COLO829 (cell line): ENCODE measurements around the gene SLC26A5.
"Not testable (repeated sequence)": the region's sequence is repeated elsewhere in the genome, so short reads cannot be mapped to it uniquely, and the experiment has no call there.

Experiments used
- DNase-seq: peaks from one replicate; pipeline ENCODE4 v3.0.0; 2012; ENCODE audit warnings: low spot score

Gene SLC26A5

GRCh38 chr7:103405789-103406613 lies 40.0 kb downstream of the SLC26A5 start:
- not testable (repeated sequence) for DNase-seq

- not testable (repeated sequence) for DNase-seq
Measured at GRCh38 chr7:103399687-103400086, 46.3 kb downstream of the SLC26A5 start.

- DNase-seq = no peak
Measured at GRCh38 chr7:103398483-103399127, 47.4 kb downstream of the SLC26A5 start.

- no peak for DNase-seq
Measured at GRCh38 chr7:103396471-103396870, 49.5 kb downstream of the SLC26A5 start.

- DNase-seq = no peak
Measured at GRCh38 chr7:103395071-103395470, 50.9 kb downstream of the SLC26A5 start.

- no peak for DNase-seq
Measured at GRCh38 chr7:103394566-103394965, 51.4 kb downstream of the SLC26A5 start.

GRCh38 chr7:103391976-103392375 lies 54.0 kb downstream of the SLC26A5 start:
- no peak for DNase-seq

GRCh38 chr7:103391150-103391549 lies 54.9 kb downstream of the SLC26A5 start:
- no peak for DNase-seq

GRCh38 chr7:103389263-103389662 lies 56.7 kb downstream of the SLC26A5 start:
- DNase-seq = no peak

GRCh38 chr7:103388469-103389140 lies 57.4 kb downstream of the SLC26A5 start:
- DNase-seq = no peak

- no peak for DNase-seq
Measured at GRCh38 chr7:103387242-103387641, 58.8 kb downstream of the SLC26A5 start.

- DNase-seq = no peak
Measured at GRCh38 chr7:103382032-103382402, 64.0 kb downstream of the SLC26A5 start.

GRCh38 chr7:103381280-103382031 lies 64.6 kb downstream of the SLC26A5 start:
- no peak for DNase-seq

- no peak for DNase-seq
Measured at GRCh38 chr7:103380395-103381191, 65.4 kb downstream of the SLC26A5 start.

- DNase-seq = no peak
Measured at GRCh38 chr7:103379270-103379975, 66.6 kb downstream of the SLC26A5 start.

- peak; percentile 26 for DNase-seq
Measured at GRCh38 chr7:103373866-103374643, 72.0 kb downstream of the SLC26A5 start.

GRCh38 chr7:103369432-103369831 lies 76.6 kb downstream of the SLC26A5 start:
- DNase-seq = no peak

GRCh38 chr7:103349805-103350204 lies 96.2 kb downstream of the SLC26A5 start:
- no peak for DNase-seq

GRCh38 chr7:103348959-103349358 lies 97.0 kb downstream of the SLC26A5 start:
- DNase-seq = no peak

GRCh38 chr7:103348452-103348851 lies 97.6 kb downstream of the SLC26A5 start:
- DNase-seq = no peak
